Measurements from ENCODE around the gene FKBP14.

Gene FKBP14

GRCh38 chr7:30026229-30027064, at the start of gene FKBP14:
Gene FKBP14, minus strand, starts transcription at chr7:30026702. Its CDS starts 194 bp downstream, at chr7:30026508.
- peak; percentile 98 to 99 (median 99) for DNase-seq

- DNase-seq, result peak; percentile 40 to 72 (median 54)
Observed at GRCh38 chr7:30074422-30075030, 48.0 kb upstream of the FKBP14 start.

- no peak for DNase-seq
Observed at GRCh38 chr7:30072735-30073134, 46.2 kb upstream of the FKBP14 start.

GRCh38 chr7:30070052-30070451, 43.5 kb upstream of the FKBP14 start:
- no peak for DNase-seq

GRCh38 chr7:30069096-30069867, 42.8 kb upstream of the FKBP14 start:
- no peak for DNase-seq

- peak in 1 of 3 experiments; percentile 14 for DNase-seq
Observed at GRCh38 chr7:30068117-30068516, 41.6 kb upstream of the FKBP14 start.

GRCh38 chr7:30066687-30067086, 40.2 kb upstream of the FKBP14 start:
- DNase-seq, result no peak

- DNase-seq, result no peak
Observed at GRCh38 chr7:30065746-30066145, 39.2 kb upstream of the FKBP14 start.

- peak in 1 of 3 experiments; percentile 75 for DNase-seq
Observed at GRCh38 chr7:30062587-30062986, 36.1 kb upstream of the FKBP14 start.

GRCh38 chr7:30061786-30062185, 35.3 kb upstream of the FKBP14 start:
- DNase-seq, result peak; percentile 19 to 46 (median 21)

- no peak for DNase-seq
Observed at GRCh38 chr7:30057741-30058140, 31.2 kb upstream of the FKBP14 start.

- no peak for DNase-seq
Observed at GRCh38 chr7:30053068-30053467, 26.6 kb upstream of the FKBP14 start.

GRCh38 chr7:30049173-30049572, 22.7 kb upstream of the FKBP14 start:
- DNase-seq, result no peak

- no peak for DNase-seq
Observed at GRCh38 chr7:30048582-30048981, 22.1 kb upstream of the FKBP14 start.

GRCh38 chr7:30047124-30047523, 20.6 kb upstream of the FKBP14 start:
- no peak for DNase-seq

- no peak for DNase-seq
Observed at GRCh38 chr7:30046127-30046770, 19.7 kb upstream of the FKBP14 start.

GRCh38 chr7:30041526-30042269, 15.2 kb upstream of the FKBP14 start:
- DNase-seq, result no peak

- no peak for DNase-seq
Observed at GRCh38 chr7:30040938-30041337, 14.4 kb upstream of the FKBP14 start.

GRCh38 chr7:30038196-30038980, 11.9 kb upstream of the FKBP14 start:
- DNase-seq, result no peak

- no peak for DNase-seq
Observed at GRCh38 chr7:30036220-30036619, 9.7 kb upstream of the FKBP14 start.

GRCh38 chr7:30034501-30034900, 8.0 kb upstream of the FKBP14 start:
- DNase-seq, result no peak
